SIG-M5 treated with dmso at 0.1 percent for 504 hours (cell line): ENCODE results near the gene UCN.
"Not testable (repeated sequence)": the region's sequence is repeated elsewhere in the genome, so short reads cannot be mapped to it uniquely, and the experiment has no call there.

Experiments used
- DNase-seq: peaks from one replicate; lab custom pipeline; 2025; ENCODE audit not compliant: unreplicated experiment; lab: John Stamatoyannopoulos, UW

UCN gene

DNA sequence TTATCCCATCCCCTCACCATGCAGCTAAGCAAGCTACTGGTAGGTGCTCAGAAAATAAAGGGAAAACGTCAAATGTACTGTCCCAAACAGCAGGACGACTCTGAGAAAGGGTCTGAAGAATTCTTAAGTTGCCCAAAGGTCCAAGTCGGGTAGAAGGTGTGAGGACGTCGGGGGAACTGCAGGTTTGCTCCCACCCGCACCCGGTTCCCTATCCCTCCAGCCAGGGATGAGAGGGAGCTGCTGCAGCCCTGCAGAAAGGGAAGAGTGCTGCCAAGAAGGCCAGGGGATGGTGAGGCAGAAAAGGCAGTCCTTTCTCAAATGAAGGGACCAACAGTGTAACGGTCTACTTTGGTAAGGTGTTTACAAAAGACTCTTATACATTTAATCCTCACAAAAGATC, 6.9 kb upstream of the UCN start:
- no peak for DNase-seq

DNA sequence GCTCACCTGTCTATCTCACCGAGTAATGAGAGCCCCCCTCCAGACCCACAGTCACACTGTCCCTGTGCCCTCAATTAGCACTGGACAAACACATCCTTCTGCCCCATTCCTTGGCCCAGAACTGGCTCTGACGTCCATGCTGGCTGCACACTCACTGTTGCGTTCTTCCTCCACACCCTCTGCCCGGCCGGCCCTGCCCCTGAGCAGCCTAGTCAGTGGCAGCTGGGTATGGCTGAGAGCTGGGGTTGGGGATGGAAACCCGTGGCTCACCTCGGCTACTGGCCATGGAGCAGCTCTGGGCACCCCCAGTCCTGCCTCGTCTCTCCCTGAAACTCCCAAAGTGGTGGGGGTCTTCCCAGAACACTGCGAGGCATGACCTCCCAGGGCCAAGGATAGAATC, 6.5 kb upstream of the UCN start:
- no peak for DNase-seq

DNA sequence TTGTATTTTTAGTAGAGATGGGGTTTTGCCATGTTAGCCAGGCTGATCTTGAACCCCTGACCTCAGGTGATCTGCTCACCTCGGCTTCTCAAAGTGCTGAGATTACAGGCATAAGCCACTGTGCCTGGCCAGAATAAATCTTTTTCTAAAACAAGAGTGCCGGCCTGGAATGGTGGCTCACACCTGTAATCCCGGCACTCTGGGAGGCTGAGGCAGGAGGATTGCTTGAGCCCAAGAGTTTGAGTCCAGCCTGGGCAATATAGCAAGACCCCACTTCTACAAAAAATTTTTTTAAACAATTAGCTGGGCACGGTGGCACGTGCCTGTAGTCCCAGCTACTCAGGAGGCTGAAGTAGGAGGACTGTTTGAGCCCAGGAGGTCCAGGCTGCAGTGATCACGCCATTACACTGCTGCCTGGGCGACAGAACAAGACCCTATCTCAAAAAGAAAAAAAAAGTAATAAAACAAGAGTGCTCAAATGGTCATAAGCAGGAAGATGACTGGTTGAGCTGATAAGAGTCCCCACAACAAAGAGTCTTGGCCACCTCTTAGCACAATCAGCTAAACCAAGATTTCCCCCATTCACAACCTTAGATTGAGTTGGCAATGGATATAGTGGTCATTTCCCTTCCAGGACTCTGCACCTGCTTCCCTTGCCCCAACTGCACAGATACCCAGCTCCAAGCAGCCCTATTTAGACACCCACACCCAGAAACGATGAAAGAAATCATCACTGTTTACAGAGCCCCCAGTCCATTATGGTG, 5.8 kb upstream of the UCN start:
- DNase-seq, result no peak

DNA sequence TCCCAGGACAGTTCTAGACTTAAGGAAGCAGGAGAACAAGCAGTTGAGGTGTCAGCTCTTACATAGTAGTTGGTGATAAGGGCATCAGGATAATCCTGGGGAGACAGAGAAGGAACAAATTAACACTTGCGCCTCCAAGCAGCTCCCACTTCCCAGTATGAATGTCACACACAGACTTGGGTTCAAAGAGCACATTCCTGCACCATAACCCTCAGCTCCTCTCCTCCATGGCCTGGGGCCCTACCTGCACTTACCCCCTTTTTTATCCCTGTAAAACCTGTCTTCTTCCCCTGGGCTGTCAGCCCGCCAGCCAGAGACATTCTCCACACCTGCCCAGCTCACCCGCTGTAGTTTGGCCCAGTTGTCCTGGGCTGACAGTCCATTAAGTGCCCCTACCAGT, 3.9 kb upstream of the UCN start:
- no peak for DNase-seq

DNA sequence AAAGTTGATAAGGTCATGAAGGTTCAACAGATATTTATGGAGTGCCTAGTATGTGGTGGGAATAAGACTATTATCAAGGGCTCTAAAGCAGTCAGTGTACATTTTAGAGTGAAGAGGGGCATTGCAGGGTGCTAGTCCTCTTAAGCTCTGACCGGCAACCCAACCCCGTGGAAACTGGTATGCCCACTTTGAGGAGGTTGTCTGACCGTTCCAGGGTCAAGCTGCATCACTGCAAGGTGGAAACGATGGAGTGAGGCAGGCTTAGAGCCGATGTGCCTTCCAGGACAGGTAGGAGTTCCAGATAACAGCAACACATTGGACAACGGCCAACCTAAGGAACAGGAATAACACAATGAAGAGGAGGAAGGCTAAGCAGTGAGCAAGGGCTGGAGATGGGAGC, 1.4 kb upstream of the UCN start:
- no peak for DNase-seq

DNA sequence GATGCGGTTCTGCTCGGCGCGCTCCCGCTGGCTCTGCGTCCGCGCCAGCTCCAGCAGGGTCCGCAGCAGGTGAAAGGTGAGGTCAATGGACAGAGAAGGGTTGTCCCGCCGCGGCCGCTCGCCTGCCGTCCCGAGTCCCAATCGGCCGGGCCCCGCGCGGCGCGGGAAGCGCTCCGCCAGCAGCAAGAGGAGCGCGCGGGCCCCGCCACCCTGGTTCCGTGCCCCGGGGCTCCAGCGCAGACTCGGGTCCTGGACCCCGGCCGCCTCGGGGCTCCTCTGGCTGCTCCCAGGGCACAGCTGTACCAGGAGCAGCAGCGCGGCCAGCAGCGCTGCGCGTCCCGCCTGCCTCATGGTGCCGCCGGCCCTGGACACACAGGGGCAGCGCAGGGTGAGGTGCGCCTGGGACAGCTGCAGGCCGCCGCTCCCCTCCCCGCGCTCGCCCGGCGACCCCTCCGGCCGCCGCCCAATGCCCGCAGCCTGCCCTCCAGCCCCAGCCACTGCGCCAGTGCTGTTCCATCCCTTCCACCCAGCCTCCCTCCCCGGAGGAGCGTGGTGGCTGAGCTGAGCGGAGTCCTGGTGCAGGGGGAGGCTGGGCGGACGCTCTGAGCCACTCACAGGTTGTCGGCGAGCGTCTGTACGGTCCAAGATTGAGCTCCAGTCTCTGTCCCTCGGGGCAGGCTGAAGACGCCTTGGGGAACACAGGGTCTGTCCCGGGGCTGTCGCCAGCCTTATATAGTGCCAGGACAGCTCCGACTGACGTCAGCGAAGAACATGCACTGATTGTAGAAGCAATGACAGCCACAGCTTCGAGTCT, 493 bp downstream of the UCN start:
- DNase-seq, result no peak

DNA sequence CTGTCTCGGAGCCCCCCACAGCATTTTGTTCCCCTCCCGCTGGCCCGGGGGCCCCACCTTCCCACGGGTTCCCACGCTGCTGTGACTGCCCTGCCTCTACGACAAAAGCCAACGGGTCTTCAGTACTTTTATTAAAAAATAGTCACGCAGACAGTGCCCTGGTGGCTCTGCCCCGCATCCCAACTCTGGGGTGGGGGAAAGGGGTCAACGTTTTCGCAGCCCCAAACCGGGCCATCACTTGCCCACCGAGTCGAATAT, 1.0 kb downstream of the UCN start:
- DNase-seq, result no peak

DNA sequence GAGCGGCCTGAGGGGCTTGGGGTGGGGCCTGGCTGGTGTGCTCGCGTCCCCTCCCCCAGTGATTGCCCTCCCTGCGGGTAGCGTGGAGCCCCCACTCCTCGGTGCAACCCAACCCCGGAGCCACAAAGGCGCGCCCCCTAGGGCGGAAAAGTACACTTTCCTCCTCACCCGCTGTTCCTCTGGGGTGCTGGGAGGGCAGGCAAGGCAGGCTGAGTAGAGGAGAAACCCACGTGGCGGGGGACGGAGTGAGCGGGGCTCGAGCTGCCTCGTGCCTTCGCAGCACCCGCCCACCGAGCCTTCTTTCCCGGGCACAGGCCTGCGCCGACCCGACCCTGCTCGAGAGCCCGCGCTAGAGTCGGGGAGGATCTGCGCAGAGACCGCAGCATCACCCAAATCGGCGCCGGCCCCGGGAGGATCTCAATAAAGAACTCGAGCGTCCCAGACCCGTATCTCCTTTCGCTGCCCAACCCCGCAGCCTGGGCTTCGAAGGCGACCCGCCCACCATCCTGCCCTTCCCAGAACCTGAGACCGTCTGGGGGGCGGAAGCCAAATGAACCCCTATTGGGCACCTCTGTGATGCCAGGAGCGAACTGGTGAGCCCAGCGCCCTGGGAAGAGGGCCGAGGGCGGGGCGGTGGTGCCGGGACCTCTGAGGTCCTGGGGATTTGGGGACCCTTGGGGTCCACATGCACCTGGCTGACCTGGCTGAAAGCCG, 1.5 kb downstream of the UCN start:
- no peak for DNase-seq

DNA sequence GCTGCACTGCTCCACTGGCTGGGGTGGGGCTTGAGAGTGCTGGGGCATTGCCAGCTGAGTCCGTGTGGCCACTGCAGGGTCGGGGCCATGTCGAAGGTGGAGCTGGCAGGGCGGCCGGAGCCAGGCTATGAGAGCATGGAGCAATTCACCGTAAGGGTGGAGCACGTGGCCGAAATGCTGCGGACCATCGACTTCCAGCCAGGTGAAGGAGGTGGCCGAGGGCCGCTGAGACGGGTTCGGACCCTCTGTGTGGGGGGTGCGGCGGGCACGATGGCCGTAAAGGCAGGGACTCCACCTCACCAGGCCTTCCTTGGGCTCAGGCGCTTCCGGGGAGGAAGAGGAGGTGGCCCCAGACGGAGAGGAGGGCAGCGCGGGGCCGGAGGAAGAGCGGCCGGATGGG, 2.1 kb downstream of the UCN start:
- no peak for DNase-seq

DNA sequence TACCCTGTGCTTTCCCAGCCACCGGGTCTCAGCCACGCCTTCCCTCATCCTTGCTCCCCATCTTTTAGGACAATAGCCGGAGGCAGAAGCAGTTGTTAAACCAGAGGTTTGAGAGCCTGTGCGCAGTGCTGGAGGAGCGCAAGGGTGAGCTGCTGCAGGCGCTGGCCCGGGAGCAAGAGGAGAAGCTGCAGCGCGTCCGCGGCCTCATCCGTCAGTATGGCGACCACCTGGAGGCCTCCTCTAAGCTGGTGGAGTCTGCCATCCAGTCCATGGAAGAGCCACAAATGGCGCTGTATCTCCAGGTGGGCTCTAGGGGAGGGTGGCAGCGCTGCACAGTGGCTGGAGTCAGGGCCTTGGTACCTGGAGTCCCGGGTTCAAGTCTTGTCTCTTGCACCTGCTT, 2.7 kb downstream of the UCN start:
- no peak for DNase-seq

DNA sequence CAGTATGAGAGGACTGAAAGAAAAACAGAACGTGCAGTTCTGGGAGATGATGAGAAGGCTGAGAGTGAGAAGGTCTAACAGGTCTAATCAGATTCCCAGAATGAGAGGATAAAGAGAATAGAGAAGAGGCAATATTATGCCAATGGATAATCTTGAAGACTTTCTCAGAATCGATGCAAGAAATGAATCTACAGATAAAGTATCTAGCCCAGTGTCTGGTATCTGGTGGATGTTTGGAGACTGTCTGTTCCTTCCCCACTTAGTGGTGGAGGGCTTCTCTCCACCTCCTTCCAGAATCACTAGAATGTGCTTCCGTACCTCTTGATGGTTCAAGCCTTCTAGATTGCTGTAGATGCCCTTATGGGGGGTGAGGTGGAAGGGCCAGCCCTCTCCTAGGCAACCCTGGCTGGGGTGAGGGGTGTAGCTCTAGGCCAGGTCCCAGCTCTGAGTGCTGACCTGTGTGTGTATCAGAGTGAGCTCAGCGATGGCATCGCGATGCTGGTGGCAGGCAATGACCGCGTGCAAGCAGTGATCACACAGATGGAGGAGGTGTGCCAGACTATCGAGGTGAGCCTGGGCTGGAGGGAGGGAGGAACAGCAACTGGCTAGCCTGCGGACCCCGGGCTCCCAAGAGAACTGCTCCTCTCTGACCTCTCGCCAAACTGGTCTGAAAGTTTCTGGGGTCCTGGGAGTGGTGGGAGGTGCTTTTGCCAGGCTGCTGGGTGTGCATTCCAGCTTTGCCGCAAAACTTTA, 3.6 kb downstream of the UCN start:
- no peak for DNase-seq

DNA sequence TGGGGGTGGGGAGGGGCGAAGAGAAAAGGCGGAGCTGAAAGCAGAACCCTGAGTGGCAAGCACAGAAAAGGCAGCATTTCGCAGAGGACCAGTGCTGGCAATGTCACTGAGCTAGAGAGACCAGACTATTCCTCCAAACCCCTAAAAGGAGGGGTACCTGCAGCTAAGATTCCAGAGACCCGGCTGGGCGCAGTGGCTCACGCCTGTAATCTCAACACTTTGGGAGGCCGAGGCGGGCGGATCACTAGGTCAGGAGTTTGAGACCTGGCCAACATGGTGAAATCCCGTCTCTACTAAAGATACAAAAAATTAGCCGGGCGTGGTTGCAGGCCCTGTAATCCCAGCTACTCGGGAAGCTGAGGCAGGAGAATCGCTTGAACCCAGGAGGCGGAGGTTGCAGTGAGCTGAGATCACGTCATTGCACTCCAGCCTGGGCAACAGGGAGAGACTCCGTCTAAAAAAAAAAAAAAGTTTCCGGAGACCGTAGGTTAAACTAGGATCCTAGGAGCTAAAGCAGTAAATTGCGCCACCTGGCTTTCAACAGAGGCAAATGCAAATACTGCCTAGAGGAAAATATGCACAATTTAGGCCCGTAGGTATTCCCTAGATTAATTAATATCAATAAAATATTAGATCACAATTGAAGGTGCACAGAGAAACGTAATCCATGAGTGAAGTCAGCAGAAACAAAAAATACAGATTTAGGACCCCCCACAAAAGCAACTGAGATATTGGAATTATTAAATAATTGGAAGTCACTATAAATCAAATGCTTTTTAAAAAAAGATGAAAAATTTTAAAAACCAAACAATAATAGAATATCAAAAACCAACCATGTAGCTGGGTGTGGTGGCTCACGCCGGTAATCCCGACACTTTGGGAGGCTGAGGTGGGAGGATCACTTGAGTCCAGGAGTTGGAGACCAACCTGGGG, 4.9 kb downstream of the UCN start:
- peak; percentile 83 for DNase-seq

DNA sequence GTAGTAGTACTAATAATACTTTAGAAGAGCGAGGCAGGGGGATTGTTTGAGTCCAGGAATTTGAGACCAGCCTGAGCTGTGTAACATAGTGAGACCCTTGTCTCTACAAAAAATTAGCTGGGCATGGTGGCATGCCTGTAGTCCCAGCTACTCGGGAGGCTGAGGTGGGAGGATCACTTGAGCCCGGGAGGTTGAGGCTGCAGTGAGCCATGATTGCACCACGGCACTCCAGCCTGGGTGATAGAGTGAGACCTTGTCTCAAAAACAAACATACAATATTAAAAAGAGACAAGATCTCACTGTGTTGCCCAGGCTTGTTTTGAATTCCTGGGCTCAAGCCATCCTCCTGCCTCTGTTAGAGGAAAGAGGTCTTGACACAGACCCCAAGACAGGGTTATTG, 7.6 kb downstream of the UCN start:
- DNase-seq, result not testable (repeated sequence)

DNA sequence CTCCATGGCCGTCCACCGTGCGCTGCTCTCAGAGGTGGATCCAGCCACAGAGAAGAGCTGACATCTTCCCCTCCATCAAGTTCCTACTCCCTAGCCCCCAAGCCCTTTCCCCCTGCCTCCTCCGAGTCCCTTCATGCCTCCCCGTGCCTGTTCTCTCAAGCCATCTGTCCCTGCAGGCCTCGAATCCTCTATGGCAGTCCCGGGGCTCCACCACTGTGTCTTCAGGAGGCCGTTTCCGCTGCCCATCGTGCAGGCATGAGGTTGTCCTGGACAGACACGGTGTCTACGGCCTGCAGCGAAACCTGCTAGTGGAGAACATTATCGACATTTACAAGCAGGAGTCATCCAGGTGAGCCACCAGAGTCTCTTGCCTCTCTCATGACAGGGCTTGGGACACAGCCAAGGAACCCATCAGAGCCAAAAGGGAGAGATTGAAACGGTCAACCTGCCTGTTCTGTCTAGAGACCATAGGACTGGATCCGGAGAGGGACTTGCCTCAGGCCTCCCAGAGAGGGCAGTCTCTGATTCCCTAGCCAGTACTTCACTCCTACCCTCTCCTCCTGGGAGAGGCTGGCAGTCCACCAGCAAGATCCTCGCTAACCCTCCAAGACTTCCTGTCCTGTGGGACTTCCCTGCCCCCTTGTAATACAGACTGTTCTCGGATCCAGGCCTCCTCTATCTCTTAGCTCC, 9.7 kb downstream of the UCN start:
- no peak for DNase-seq

DNA sequence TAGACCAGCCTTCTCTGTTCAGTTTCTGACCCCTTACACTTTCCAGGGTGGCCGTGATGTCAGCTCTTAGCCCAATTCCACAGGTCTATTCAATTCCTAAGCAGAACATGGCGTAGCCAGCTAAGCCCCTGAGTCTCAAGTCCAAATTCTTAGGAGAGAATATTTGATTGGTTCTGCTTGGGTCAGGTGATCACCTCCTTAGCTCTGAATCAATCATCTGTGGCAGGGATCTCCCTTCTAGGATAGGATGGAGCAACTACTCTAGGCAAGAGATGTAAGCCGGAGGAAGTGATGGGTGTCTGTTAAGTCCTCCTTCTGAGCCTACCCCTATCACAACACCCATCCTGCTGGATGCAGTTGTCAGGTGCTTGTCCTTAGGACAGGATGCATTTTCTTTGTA, 11.1 kb downstream of the UCN start:
- DNase-seq, result no peak

DNA sequence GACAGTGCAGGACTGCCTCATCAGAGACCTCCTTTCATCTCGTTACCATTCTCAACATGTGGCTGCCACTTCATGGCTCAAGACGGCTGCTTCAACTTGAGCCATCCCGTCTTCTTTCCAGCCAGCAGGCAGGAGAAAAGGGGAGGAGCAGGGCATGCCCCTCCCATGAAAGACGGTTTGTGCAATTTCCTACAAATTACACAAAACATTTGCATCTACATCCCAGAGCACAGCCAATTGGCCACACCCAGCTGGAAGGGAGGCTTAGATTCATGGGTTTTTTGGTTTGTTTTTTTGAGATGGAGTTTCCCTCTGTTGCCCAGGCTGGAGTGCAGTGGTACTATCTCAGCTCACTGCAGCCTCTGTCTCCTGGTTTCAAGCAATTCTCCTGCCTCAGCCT, 11.8 kb downstream of the UCN start:
- peak; percentile 68 for DNase-seq

DNA sequence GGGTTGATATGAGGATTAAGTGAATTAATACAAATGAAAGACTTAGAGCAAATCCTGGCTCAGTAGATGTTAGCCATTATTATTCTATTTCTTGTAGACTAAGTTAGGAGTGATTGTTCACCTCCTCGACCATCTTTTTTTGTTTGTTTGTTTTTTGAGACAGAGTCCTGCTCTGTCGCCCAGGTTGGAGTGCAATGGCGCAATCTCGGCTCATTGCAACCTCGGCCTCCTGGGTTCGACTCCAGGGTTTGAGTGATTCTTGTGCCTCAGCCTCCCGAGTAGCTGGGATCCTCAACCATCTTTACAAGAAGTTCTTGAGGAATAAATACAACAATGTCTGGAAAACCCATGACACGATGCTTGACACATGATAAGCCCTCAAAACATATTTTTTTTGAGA, 13.3 kb downstream of the UCN start:
- DNase-seq, result no peak

DNA sequence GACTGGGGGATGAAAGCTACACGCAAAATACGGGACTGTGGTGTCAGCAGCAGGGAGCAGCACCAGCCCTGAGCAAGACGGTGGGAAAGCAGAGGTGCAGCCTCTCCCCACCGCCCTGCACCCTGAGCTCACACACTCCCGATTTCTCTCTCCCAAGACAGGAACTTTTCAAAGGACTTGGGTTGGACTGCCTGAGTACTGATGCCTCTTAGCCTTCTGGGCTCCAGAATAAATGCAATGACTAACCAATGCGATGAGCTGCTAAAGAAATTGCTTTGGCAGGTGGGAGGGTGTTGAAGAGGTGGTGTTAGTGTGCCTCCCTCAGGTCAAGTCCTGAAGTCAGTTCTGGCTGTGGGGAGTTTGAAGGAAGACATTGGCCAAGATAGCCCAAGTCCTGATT, 16.4 kb downstream of the UCN start:
- no peak for DNase-seq

DNA sequence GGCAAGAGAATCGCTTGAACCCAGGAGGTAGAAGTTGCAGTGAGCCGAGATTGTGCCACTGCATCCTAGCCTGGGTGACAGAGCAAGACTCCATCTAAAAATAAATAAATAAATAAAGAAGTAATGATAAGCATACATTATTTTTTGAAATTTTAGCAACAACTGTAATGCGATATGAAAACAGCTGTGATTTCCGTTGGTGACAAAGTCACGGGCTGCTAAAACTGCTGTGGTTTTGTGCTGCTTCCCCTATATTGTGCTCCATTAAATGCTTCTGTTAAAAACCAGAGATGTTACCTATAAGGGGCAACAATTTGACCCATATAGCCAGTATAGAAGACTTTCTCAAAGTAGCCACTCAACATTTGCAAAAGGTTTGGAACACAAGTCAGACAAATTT, 17.7 kb downstream of the UCN start:
- DNase-seq, result no peak

DNA sequence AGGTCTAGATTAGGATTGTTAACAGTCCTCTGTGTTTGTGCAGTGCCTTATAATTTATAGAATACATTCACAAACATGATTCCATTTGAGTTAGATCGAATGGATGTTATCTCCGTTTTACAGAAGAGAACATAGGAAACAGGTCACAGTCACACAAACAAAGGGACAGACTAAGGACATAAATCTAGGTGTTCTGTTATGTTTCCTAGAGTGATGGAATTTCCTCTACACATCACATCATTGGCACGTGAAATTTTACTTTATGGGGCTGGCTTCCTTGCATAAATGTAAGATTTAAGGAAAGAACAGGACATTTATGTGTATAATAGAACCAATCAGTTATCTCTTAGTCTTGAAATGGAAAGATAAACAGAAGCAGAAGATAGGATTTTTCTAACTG, 19.6 kb downstream of the UCN start:
- no peak for DNase-seq
